Right ventricle myocardium inferior (tissue), 1 donor: ENCODE data around the gene F13A1. TPM values are rescaled to one million over a fixed set of nuclear protein-coding genes. Genes with fewer than 3 reads are reported as not detected.

Experiments
- ATAC-seq: fragments of 200-7000 bp; cut with Tn5 transposase; one replicate; pipeline ENCODE4 v1.9.1; 2020; ENCODE audit warnings: mild to moderate bottlenecking, moderate library complexity
- DNase-seq: peaks from one replicate; pipeline ENCODE4 v3.0.0; 2021; ENCODE audit errors: missing footprints
- intact Hi-C: fragments of 100-400 bp; cut with DNase I; formaldehyde crosslinking; loops from one replicate; pipeline ENCODE4 v1.11.0; 2022
- microRNA-seq: library from miRNA; unstranded; fragments of <30 nt; microRNA quantifications from one replicate; pipeline ENCODE4 v1.2.0, GENCODE V29; 2020
- total RNA-seq: library from RNA; stranded (reverse); fragmentation: NEBNext Ultra II Directional; extraction: Animal tissue kit (Norgen Biotek cat#: 25700); gene quantifications from one replicate; pipeline ENCODE4 v1.2.1, GENCODE V29; 2021
- donor health status: DM: no; HTN: yes; CAD: no; lungs with severe emphysema.

Gene F13A1
- total RNA-seq, 1 donor from 2014 or later = 188 TPM

- ATAC-seq (no peak), DNase-seq (no peak)
- intact Hi-C loops = no loop called here
Measured at GRCh38 chr6:6166064-6166463, 154.4 kb downstream of the F13A1 start.

GRCh38 chr6:6164367-6164766 is 156.1 kb downstream of the F13A1 start:
- intact Hi-C loops = no loop called here

GRCh38 chr6:6154335-6154734 is 166.1 kb downstream of the F13A1 start:
- ATAC-seq (no peak), DNase-seq (no peak)
- intact Hi-C loops = no loop called here

More at GRCh38 chr6:6164367-6164766, 156.1 kb downstream of the F13A1 start:
- ATAC-seq = no peak
- DNase-seq = no peak

- ATAC-seq = no peak
- no peak for DNase-seq
- intact Hi-C loops = no loop called here
Measured at GRCh38 chr6:6152060-6152459, 168.4 kb downstream of the F13A1 start.

GRCh38 chr6:6148192-6148815 is 172.2 kb downstream of the F13A1 start:
- ATAC-seq (no peak), DNase-seq (no peak)
- intact Hi-C loops = no loop called here

GRCh38 chr6:6131492-6132109 is 188.9 kb downstream of the F13A1 start:
- intact Hi-C loops = no loop called here
- no peak for ATAC-seq
- no peak for DNase-seq

- ATAC-seq (no peak), DNase-seq (no peak)
- intact Hi-C loops = no loop called here
Measured at GRCh38 chr6:6125495-6125894, 195.0 kb downstream of the F13A1 start.

GRCh38 chr6:6123803-6124202 is 196.7 kb downstream of the F13A1 start:
- ATAC-seq = no peak
- DNase-seq = no peak
- intact Hi-C loops = no loop called here

- DNase-seq (no peak), ATAC-seq (no peak)
- intact Hi-C loops = no loop called here
Measured at GRCh38 chr6:6121943-6122342, 198.5 kb downstream of the F13A1 start.

GRCh38 chr6:6105472-6106036 is 214.9 kb downstream of the F13A1 start:
- DNase-seq (no peak), ATAC-seq (no peak)
- intact Hi-C loops = no loop called here

Small RNAs within 50 kb of the gene (microRNA-seq; reads per million reads assigned to microRNA genes)
- not detected for gene MIR5683
- gene MIR7853 = not detected
